ENCODE data around the gene KCNAB1.

DNA sequence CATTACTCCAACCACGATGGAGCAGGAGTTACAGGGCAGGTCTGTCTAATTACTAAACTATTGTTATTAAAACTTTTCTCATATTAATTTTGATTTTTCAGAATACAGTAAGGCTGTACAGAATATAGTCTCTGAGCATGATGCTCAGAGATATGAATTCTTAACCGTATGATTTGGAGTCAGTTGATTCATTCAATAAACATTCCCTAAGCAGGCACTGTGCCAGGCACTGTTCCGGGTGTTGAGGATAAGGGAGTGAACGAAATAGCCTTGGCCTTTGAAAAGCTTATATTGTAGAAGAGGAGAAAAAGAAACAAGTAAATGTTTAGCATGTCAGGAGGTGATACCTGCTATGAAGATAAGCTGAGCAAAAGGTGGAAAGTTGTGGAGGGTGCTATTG is 187.3 kb downstream of the KCNAB1 start:
- TF ChIP-seq, protein P1, sequence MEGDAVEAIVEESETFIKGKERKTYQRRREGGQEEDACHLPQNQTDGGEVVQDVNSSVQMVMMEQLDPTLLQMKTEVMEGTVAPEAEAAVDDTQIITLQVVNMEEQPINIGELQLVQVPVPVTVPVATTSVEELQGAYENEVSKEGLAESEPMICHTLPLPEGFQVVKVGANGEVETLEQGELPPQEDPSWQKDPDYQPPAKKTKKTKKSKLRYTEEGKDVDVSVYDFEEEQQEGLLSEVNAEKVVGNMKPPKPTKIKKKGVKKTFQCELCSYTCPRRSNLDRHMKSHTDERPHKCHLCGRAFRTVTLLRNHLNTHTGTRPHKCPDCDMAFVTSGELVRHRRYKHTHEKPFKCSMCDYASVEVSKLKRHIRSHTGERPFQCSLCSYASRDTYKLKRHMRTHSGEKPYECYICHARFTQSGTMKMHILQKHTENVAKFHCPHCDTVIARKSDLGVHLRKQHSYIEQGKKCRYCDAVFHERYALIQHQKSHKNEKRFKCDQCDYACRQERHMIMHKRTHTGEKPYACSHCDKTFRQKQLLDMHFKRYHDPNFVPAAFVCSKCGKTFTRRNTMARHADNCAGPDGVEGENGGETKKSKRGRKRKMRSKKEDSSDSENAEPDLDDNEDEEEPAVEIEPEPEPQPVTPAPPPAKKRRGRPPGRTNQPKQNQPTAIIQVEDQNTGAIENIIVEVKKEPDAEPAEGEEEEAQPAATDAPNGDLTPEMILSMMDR (IDR thresholded peaks at IDR 0.05): no peak
- no peak for TF ChIP-seq EP300 (IDR thresholded peaks at IDR 0.05)
- no peak for TF ChIP-seq POLR2AphosphoS5 (IDR thresholded peaks at IDR 0.05)
- TF ChIP-seq POLR2A (IDR thresholded peaks at IDR 0.05): no peak

Data from suprapubic skin (tissue), 4 donors.